ENCODE measurements around the gene IPO11. TPM values are rescaled to one million over a fixed set of nuclear protein-coding genes. Genes with fewer than 3 reads are reported as not detected.

The IPO11 gene
- total and polyA plus RNA-seq, 2 of the 13 experiments (the other 11 are each of a cell fraction or from before 2014, with no cell fraction given): 13.9 to 24.4 TPM

DNA sequence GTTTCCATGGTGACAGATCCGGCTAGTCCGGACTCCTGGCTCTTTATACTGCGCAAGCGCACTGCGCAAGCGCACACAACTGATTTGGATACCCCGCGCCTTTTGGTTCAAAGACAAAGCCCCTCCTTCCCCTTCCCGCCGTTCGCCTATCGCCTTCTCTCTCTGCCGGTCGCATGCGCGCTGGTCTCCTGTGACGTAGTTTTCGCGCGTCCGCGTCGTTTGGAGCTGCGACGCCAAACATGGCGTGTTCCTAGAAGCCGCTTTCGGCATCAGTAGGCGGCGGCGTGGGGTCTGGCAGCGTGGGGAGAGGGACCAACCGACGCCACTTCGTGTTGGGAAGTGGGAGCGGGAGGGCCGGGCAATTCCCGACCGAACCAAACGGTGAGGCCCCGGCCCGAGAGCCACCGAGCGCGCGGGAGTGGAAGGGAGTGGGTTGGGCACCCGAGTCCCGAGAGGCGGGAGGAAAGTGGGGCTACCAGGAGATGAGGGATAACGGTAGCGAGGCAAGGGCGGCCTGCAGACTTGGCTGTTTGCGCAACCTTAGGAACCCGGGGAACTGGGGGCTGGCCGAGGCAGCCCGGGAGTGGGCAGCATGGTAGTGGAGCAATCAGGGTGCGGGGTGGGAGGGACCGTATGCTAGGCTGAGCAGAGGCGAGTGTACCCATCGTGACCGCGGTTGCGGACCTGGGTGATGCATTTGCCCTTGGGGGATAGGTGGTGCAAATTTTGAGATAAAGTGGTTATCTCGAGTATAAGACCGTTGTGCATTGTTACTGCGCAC is at the start of gene IPO11 (continued):
- TF ChIP-seq, protein P1, sequence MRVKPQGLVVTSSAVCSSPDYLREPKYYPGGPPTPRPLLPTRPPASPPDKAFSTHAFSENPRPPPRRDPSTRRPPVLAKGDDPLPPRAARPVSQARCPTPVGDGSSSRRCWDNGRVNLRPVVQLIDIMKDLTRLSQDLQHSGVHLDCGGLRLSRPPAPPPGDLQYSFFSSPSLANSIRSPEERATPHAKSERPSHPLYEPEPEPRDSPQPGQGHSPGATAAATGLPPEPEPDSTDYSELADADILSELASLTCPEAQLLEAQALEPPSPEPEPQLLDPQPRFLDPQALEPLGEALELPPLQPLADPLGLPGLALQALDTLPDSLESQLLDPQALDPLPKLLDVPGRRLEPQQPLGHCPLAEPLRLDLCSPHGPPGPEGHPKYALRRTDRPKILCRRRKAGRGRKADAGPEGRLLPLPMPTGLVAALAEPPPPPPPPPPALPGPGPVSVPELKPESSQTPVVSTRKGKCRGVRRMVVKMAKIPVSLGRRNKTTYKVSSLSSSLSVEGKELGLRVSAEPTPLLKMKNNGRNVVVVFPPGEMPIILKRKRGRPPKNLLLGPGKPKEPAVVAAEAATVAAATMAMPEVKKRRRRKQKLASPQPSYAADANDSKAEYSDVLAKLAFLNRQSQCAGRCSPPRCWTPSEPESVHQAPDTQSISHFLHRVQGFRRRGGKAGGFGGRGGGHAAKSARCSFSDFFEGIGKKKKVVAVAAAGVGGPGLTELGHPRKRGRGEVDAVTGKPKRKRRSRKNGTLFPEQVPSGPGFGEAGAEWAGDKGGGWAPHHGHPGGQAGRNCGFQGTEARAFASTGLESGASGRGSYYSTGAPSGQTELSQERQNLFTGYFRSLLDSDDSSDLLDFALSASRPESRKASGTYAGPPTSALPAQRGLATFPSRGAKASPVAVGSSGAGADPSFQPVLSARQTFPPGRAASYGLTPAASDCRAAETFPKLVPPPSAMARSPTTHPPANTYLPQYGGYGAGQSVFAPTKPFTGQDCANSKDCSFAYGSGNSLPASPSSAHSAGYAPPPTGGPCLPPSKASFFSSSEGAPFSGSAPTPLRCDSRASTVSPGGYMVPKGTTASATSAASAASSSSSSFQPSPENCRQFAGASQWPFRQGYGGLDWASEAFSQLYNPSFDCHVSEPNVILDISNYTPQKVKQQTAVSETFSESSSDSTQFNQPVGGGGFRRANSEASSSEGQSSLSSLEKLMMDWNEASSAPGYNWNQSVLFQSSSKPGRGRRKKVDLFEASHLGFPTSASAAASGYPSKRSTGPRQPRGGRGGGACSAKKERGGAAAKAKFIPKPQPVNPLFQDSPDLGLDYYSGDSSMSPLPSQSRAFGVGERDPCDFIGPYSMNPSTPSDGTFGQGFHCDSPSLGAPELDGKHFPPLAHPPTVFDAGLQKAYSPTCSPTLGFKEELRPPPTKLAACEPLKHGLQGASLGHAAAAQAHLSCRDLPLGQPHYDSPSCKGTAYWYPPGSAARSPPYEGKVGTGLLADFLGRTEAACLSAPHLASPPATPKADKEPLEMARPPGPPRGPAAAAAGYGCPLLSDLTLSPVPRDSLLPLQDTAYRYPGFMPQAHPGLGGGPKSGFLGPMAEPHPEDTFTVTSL (CRISPR knock-in tag; IDR thresholded peaks at IDR 0.05; ENCODE audit: borderline replicate concordance): no peak
- peak; percentile 56; the same call in 1 of the 2 replicates for TF ChIP-seq NR2C2 (CRISPR knock-in tag; IDR thresholded peaks at IDR 0.05; ENCODE audit: borderline replicate concordance)
- TF ChIP-seq ZNF30 (CRISPR knock-in tag; IDR thresholded peaks at IDR 0.05): no peak
- peak; percentile 69; the same call in 1 of the 2 replicates for TF ChIP-seq ARNTL (CRISPR knock-in tag; IDR thresholded peaks at IDR 0.05)
- TF ChIP-seq RFX1 (IDR thresholded peaks at IDR 0.05): peak; percentile 85
- no peak for TF ChIP-seq ZKSCAN5 (CRISPR knock-in tag; IDR thresholded peaks at IDR 0.05)
- TF ChIP-seq, protein P2, sequence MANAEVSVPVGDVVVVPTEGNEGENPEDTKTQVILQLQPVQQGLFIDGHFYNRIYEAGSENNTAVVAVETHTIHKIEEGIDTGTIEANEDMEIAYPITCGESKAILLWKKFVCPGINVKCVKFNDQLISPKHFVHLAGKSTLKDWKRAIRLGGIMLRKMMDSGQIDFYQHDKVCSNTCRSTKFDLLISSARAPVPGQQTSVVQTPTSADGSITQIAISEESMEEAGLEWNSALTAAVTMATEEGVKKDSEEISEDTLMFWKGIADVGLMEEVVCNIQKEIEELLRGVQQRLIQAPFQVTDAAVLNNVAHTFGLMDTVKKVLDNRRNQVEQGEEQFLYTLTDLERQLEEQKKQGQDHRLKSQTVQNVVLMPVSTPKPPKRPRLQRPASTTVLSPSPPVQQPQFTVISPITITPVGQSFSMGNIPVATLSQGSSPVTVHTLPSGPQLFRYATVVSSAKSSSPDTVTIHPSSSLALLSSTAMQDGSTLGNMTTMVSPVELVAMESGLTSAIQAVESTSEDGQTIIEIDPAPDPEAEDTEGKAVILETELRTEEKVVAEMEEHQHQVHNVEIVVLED (CRISPR knock-in tag; IDR thresholded peaks at IDR 0.05; ENCODE audit: borderline replicate concordance): peak; percentile 88
- no peak; the same call in 1 of the 2 replicates for TF ChIP-seq FOXO1 (CRISPR knock-in tag; IDR thresholded peaks at IDR 0.05)
- TF ChIP-seq HOXA3 (CRISPR knock-in tag; IDR thresholded peaks at IDR 0.05): peak; percentile 98
- TF ChIP-seq, protein P3, sequence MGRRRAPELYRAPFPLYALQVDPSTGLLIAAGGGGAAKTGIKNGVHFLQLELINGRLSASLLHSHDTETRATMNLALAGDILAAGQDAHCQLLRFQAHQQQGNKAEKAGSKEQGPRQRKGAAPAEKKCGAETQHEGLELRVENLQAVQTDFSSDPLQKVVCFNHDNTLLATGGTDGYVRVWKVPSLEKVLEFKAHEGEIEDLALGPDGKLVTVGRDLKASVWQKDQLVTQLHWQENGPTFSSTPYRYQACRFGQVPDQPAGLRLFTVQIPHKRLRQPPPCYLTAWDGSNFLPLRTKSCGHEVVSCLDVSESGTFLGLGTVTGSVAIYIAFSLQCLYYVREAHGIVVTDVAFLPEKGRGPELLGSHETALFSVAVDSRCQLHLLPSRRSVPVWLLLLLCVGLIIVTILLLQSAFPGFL (CRISPR knock-in tag; IDR thresholded peaks at IDR 0.05): no peak
- TF ChIP-seq, protein P4, sequence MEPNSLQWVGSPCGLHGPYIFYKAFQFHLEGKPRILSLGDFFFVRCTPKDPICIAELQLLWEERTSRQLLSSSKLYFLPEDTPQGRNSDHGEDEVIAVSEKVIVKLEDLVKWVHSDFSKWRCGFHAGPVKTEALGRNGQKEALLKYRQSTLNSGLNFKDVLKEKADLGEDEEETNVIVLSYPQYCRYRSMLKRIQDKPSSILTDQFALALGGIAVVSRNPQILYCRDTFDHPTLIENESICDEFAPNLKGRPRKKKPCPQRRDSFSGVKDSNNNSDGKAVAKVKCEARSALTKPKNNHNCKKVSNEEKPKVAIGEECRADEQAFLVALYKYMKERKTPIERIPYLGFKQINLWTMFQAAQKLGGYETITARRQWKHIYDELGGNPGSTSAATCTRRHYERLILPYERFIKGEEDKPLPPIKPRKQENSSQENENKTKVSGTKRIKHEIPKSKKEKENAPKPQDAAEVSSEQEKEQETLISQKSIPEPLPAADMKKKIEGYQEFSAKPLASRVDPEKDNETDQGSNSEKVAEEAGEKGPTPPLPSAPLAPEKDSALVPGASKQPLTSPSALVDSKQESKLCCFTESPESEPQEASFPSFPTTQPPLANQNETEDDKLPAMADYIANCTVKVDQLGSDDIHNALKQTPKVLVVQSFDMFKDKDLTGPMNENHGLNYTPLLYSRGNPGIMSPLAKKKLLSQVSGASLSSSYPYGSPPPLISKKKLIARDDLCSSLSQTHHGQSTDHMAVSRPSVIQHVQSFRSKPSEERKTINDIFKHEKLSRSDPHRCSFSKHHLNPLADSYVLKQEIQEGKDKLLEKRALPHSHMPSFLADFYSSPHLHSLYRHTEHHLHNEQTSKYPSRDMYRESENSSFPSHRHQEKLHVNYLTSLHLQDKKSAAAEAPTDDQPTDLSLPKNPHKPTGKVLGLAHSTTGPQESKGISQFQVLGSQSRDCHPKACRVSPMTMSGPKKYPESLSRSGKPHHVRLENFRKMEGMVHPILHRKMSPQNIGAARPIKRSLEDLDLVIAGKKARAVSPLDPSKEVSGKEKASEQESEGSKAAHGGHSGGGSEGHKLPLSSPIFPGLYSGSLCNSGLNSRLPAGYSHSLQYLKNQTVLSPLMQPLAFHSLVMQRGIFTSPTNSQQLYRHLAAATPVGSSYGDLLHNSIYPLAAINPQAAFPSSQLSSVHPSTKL (CRISPR knock-in tag; IDR thresholded peaks at IDR 0.05): peak; percentile 18; the same call in 1 of the 2 replicates
- TF ChIP-seq ZNF776 (CRISPR knock-in tag; IDR thresholded peaks at IDR 0.05): no peak
- TF ChIP-seq NCOA2 (CRISPR knock-in tag; IDR thresholded peaks at IDR 0.05): peak; percentile 52
- no peak for TF ChIP-seq KDM1A (CRISPR knock-in tag; IDR thresholded peaks at IDR 0.05)
- TF ChIP-seq KLF15 (CRISPR knock-in tag; IDR thresholded peaks at IDR 0.05; ENCODE audit: borderline replicate concordance): no peak; the same call in 1 of the 2 replicates

All from HepG2 (cell line).